T-helper 2 cell treated with Interferon-gamma antibody and Interleukin-4, amounts not matched to agents 5 μg/mL and 100 μg/mL, for 36 hours (primary cell): ENCODE data around the gene SLC4A4.

ENCODE experiments used
- DNase-seq: peaks from one replicate; pipeline ENCODE4 v3.0.0; 2021; ENCODE audit warnings: low spot score
- H3K27ac Mint-ChIP-seq: one replicate; pipeline ENCODE4 v1.8.0; 2021; ENCODE audit warnings: mild to moderate bottlenecking, mixed read lengths
- H3K27me3 Mint-ChIP-seq: one replicate; pipeline ENCODE4 v1.8.0; 2021; ENCODE audit warnings: low read depth, mixed read lengths
- H3K36me3 Mint-ChIP-seq: one replicate; pipeline ENCODE4 v1.8.0; 2021; ENCODE audit warnings: low read depth, mixed read lengths
- H3K4me1 Mint-ChIP-seq: one replicate; pipeline ENCODE4 v1.8.0; 2021; ENCODE audit warnings: low read depth, mixed read lengths
- H3K4me3 Mint-ChIP-seq: one replicate; pipeline ENCODE4 v1.8.0; 2022; ENCODE audit warnings: mild to moderate bottlenecking, moderate library complexity, mixed read lengths
- H3K9me3 Mint-ChIP-seq: one replicate; pipeline ENCODE4 v1.8.0; 2021; ENCODE audit warnings: mixed read lengths

The SLC4A4 gene

GRCh38 chr4:71375494-71375893, 36.7 kb downstream of the SLC4A4 start:
- Mint-ChIP-seq H3K4me3 (no peak overlapping the region), H3K36me3 (no peaks in the 10 kb centered on the region), H3K9me3 (no peaks in the 10 kb centered on the region), H3K4me1 (no peaks in the 10 kb centered on the region), H3K27ac (no peak overlapping the region), H3K27me3 (no peaks in the 10 kb centered on the region)
- no peak for DNase-seq

- Mint-ChIP-seq H3K27ac (no peak overlapping the region), H3K27me3 (no peaks in the 10 kb centered on the region), H3K4me1 (no peaks in the 10 kb centered on the region), H3K4me3 (no peak overlapping the region), H3K9me3 (no peaks in the 10 kb centered on the region), H3K36me3 (no peaks in the 10 kb centered on the region)
- DNase-seq = no peak
These were observed 38.7 kb downstream of the SLC4A4 start for GRCh38 chr4:71377561-71377960.

GRCh38 chr4:71379126-71379525, 40.3 kb downstream of the SLC4A4 start:
- no peaks in the 10 kb centered on the region for H3K9me3 Mint-ChIP-seq
- H3K4me3 Mint-ChIP-seq = no peak overlapping the region
- H3K27ac Mint-ChIP-seq = no peak overlapping the region
- H3K36me3 Mint-ChIP-seq = no peaks in the 10 kb centered on the region
- DNase-seq = no peak
- H3K27me3 Mint-ChIP-seq = no peaks in the 10 kb centered on the region
- no peaks in the 10 kb centered on the region for H3K4me1 Mint-ChIP-seq

GRCh38 chr4:71380788-71381187, 42.0 kb downstream of the SLC4A4 start:
- H3K36me3 Mint-ChIP-seq = no peaks in the 10 kb centered on the region
- H3K9me3 Mint-ChIP-seq = no peaks in the 10 kb centered on the region

GRCh38 chr4:71382125-71382899, 43.5 kb downstream of the SLC4A4 start:
- Mint-ChIP-seq H3K4me3 (no peak overlapping the region), H3K27me3 (no peaks in the 10 kb centered on the region), H3K27ac (no peak overlapping the region), H3K4me1 (no peaks in the 10 kb centered on the region), H3K9me3 (no peaks in the 10 kb centered on the region), H3K36me3 (no peaks in the 10 kb centered on the region)
- no peak for DNase-seq

More at GRCh38 chr4:71380788-71381187, 42.0 kb downstream of the SLC4A4 start:
- DNase-seq = no peak
- Mint-ChIP-seq H3K4me3 (no peak overlapping the region), H3K4me1 (no peaks in the 10 kb centered on the region), H3K27me3 (no peaks in the 10 kb centered on the region), H3K27ac (no peak overlapping the region)

- DNase-seq = no peak
- H3K27me3 Mint-ChIP-seq = no peaks in the 10 kb centered on the region
These were observed 44.2 kb downstream of the SLC4A4 start for GRCh38 chr4:71382900-71383560.

GRCh38 chr4:71383984-71384383, 45.2 kb downstream of the SLC4A4 start:
- DNase-seq = no peak
- Mint-ChIP-seq H3K27me3 (no peaks in the 10 kb centered on the region), H3K4me1 (no peaks in the 10 kb centered on the region), H3K36me3 (no peaks in the 10 kb centered on the region), H3K4me3 (no peak overlapping the region), H3K9me3 (no peaks in the 10 kb centered on the region), H3K27ac (no peak overlapping the region)

More at GRCh38 chr4:71382900-71383560, 44.2 kb downstream of the SLC4A4 start:
- no peaks in the 10 kb centered on the region for H3K9me3 Mint-ChIP-seq
- H3K36me3 Mint-ChIP-seq = no peaks in the 10 kb centered on the region
- H3K27ac Mint-ChIP-seq = no peak overlapping the region
- no peaks in the 10 kb centered on the region for H3K4me1 Mint-ChIP-seq
- H3K4me3 Mint-ChIP-seq = no peak overlapping the region

- no peak overlapping the region for H3K27ac Mint-ChIP-seq
- DNase-seq = no peak
- H3K9me3 Mint-ChIP-seq = no peaks in the 10 kb centered on the region
- H3K27me3 Mint-ChIP-seq = no peaks in the 10 kb centered on the region
- H3K4me1 Mint-ChIP-seq = no peaks in the 10 kb centered on the region
- no peaks in the 10 kb centered on the region for H3K36me3 Mint-ChIP-seq
- H3K4me3 Mint-ChIP-seq = no peak overlapping the region
These were observed 50.5 kb downstream of the SLC4A4 start for GRCh38 chr4:71389149-71389827.

GRCh38 chr4:71392109-71392508, 53.3 kb downstream of the SLC4A4 start:
- Mint-ChIP-seq H3K27ac (no peak overlapping the region), H3K36me3 (no peaks in the 10 kb centered on the region), H3K4me3 (no peak overlapping the region), H3K9me3 (no peaks in the 10 kb centered on the region), H3K4me1 (no peaks in the 10 kb centered on the region), H3K27me3 (no peaks in the 10 kb centered on the region)
- no peak for DNase-seq

GRCh38 chr4:71396382-71396781, 57.6 kb downstream of the SLC4A4 start:
- no peaks in the 10 kb centered on the region for H3K27me3 Mint-ChIP-seq
- H3K4me1 Mint-ChIP-seq = no peaks in the 10 kb centered on the region
- H3K27ac Mint-ChIP-seq = no peak overlapping the region
- H3K36me3 Mint-ChIP-seq = no peaks in the 10 kb centered on the region
- H3K4me3 Mint-ChIP-seq = no peak overlapping the region
- DNase-seq = no peak
- H3K9me3 Mint-ChIP-seq = no peaks in the 10 kb centered on the region

GRCh38 chr4:71400810-71401209, 62.0 kb downstream of the SLC4A4 start:
- Mint-ChIP-seq H3K9me3 (no peaks in the 10 kb centered on the region), H3K4me1 (no peaks in the 10 kb centered on the region), H3K27ac (no peak overlapping the region), H3K4me3 (no peak overlapping the region), H3K27me3 (no peaks in the 10 kb centered on the region), H3K36me3 (no peaks in the 10 kb centered on the region)
- no peak for DNase-seq

GRCh38 chr4:71402616-71403015, 63.8 kb downstream of the SLC4A4 start:
- no peak overlapping the region for H3K27ac Mint-ChIP-seq

GRCh38 chr4:71404049-71404448, 65.2 kb downstream of the SLC4A4 start:
- H3K9me3 Mint-ChIP-seq = peaks cover 6% of the 10 kb centered on the region
- no peaks in the 10 kb centered on the region for H3K27me3 Mint-ChIP-seq
- no peak for DNase-seq
- no peak overlapping the region for H3K27ac Mint-ChIP-seq
- H3K36me3 Mint-ChIP-seq = no peaks in the 10 kb centered on the region
- H3K4me1 Mint-ChIP-seq = no peaks in the 10 kb centered on the region
- no peak overlapping the region for H3K4me3 Mint-ChIP-seq

More at GRCh38 chr4:71402616-71403015, 63.8 kb downstream of the SLC4A4 start:
- Mint-ChIP-seq H3K4me1 (no peaks in the 10 kb centered on the region), H3K27me3 (no peaks in the 10 kb centered on the region), H3K36me3 (no peaks in the 10 kb centered on the region), H3K9me3 (no peaks in the 10 kb centered on the region), H3K4me3 (no peak overlapping the region)
- DNase-seq = no peak

GRCh38 chr4:71405791-71406190, 67.0 kb downstream of the SLC4A4 start:
- no peaks in the 10 kb centered on the region for H3K4me1 Mint-ChIP-seq

More at GRCh38 chr4:71405791-71406190, 67.0 kb downstream of the SLC4A4 start:
- Mint-ChIP-seq H3K36me3 (no peaks in the 10 kb centered on the region), H3K9me3 (peaks cover 6% of the 10 kb centered on the region), H3K27ac (no peak overlapping the region), H3K27me3 (no peaks in the 10 kb centered on the region), H3K4me3 (no peak overlapping the region)
- DNase-seq = no peak
